ENCODE data around the gene MYH14.

The MYH14 gene

GRCh38 chr19:50192463-50193211 is 10.8 kb upstream of the MYH14 start:
- DNase-seq (ENCODE audit: low spot score): no peak

- DNase-seq (ENCODE audit: low spot score): no peak
These were observed 8.2 kb upstream of the MYH14 start for GRCh38 chr19:50195224-50195623.

- no peak for DNase-seq (ENCODE audit: low spot score)
These were observed 7.0 kb upstream of the MYH14 start for GRCh38 chr19:50196322-50196932.

GRCh38 chr19:50197348-50197747 is 6.1 kb upstream of the MYH14 start:
- DNase-seq (ENCODE audit: low spot score): no peak

GRCh38 chr19:50198431-50199258 is 4.8 kb upstream of the MYH14 start:
- DNase-seq (ENCODE audit: low spot score): no peak

GRCh38 chr19:50199259-50199555 is 4.2 kb upstream of the MYH14 start:
- no peak for DNase-seq (ENCODE audit: low spot score)

GRCh38 chr19:50202386-50202785 is 1.0 kb upstream of the MYH14 start:
- no peak for DNase-seq (ENCODE audit: low spot score)

GRCh38 chr19:50202962-50203280 is 501 bp upstream of the MYH14 start:
- no peak for DNase-seq (ENCODE audit: low spot score)

GRCh38 chr19:50204081-50204428 is 633 bp downstream of the MYH14 start:
- DNase-seq (ENCODE audit: low spot score): no peak

- peak; percentile 90 for DNase-seq (ENCODE audit: low spot score)
These were observed 1.6 kb downstream of the MYH14 start for GRCh38 chr19:50204811-50205675.

- peak; percentile 55 for DNase-seq (ENCODE audit: low spot score)
These were observed 2.3 kb downstream of the MYH14 start for GRCh38 chr19:50205681-50206138.

GRCh38 chr19:50206191-50206590 is 2.8 kb downstream of the MYH14 start:
- no peak for DNase-seq (ENCODE audit: low spot score)

- no peak for DNase-seq (ENCODE audit: low spot score)
These were observed 4.3 kb downstream of the MYH14 start for GRCh38 chr19:50207730-50208129.

- DNase-seq (ENCODE audit: low spot score): no peak
These were observed 5.7 kb downstream of the MYH14 start for GRCh38 chr19:50209131-50209530.

GRCh38 chr19:50210425-50210824 is 7.0 kb downstream of the MYH14 start:
- no peak for DNase-seq (ENCODE audit: low spot score)

- no peak for DNase-seq (ENCODE audit: low spot score)
These were observed 10.5 kb downstream of the MYH14 start for GRCh38 chr19:50213925-50214324.

GRCh38 chr19:50214699-50215543 is 11.5 kb downstream of the MYH14 start:
- peak; percentile 59 for DNase-seq (ENCODE audit: low spot score)

GRCh38 chr19:50215820-50216219 is 12.4 kb downstream of the MYH14 start:
- no peak for DNase-seq (ENCODE audit: low spot score)

GRCh38 chr19:50221087-50221486 is 17.7 kb downstream of the MYH14 start:
- DNase-seq (ENCODE audit: low spot score): no peak

- no peak for DNase-seq (ENCODE audit: low spot score)
These were observed 19.4 kb downstream of the MYH14 start for GRCh38 chr19:50222691-50223438.

- DNase-seq (ENCODE audit: low spot score): no peak
These were observed 20.0 kb downstream of the MYH14 start for GRCh38 chr19:50223439-50223716.

Data from ecto neural progenitor cell (in vitro differentiated cells).